Stimulated activated CD8-positive, alpha-beta memory T cell treated with anti-CD3 and anti-CD28 coated beads, Interleukin-4, amount 100 ng/mL, for 24 hours (primary cell): ENCODE data around the gene CCDC171.
"Not testable (repeated sequence)": the region's sequence is repeated elsewhere in the genome, so short reads cannot be mapped to it uniquely, and the experiment has no call there.

Experiments used
- DNase-seq: peaks from one replicate; pipeline ENCODE4 v3.0.0-alpha.2; 2020; ENCODE audit warnings: low read depth

The CCDC171 gene

GRCh38 chr9:15570769-15571168 lies 17.9 kb downstream of the CCDC171 start:
- DNase-seq = no peak

- no peak for DNase-seq
Measured at GRCh38 chr9:15572200-15572770, 19.4 kb downstream of the CCDC171 start.

- DNase-seq = no peak
Measured at GRCh38 chr9:15576350-15577050, 23.7 kb downstream of the CCDC171 start.

- DNase-seq = no peak
Measured at GRCh38 chr9:15578714-15579113, 25.9 kb downstream of the CCDC171 start.

- no peak for DNase-seq
Measured at GRCh38 chr9:15584379-15584778, 31.5 kb downstream of the CCDC171 start.

GRCh38 chr9:15592317-15592716 lies 39.5 kb downstream of the CCDC171 start:
- no peak for DNase-seq

- not testable (repeated sequence) for DNase-seq
Measured at GRCh38 chr9:15592940-15593339, 40.1 kb downstream of the CCDC171 start.

GRCh38 chr9:15600666-15601330 lies 48.0 kb downstream of the CCDC171 start:
- DNase-seq = not testable (repeated sequence)

- DNase-seq = no peak
Measured at GRCh38 chr9:15606643-15607472, 54.0 kb downstream of the CCDC171 start.

- DNase-seq = no peak
Measured at GRCh38 chr9:15612962-15613361, 60.1 kb downstream of the CCDC171 start.

- no peak for DNase-seq
Measured at GRCh38 chr9:15617782-15618181, 64.9 kb downstream of the CCDC171 start.

- DNase-seq = no peak
Measured at GRCh38 chr9:15618540-15619331, 65.9 kb downstream of the CCDC171 start.

- no peak for DNase-seq
Measured at GRCh38 chr9:15622318-15622971, 69.6 kb downstream of the CCDC171 start.

GRCh38 chr9:15635752-15636151 lies 82.9 kb downstream of the CCDC171 start:
- no peak for DNase-seq

- DNase-seq = no peak
Measured at GRCh38 chr9:15640121-15640520, 87.3 kb downstream of the CCDC171 start.

GRCh38 chr9:15641291-15641690 lies 88.4 kb downstream of the CCDC171 start:
- DNase-seq = no peak

- no peak for DNase-seq
Measured at GRCh38 chr9:15642369-15642962, 89.6 kb downstream of the CCDC171 start.

GRCh38 chr9:15670246-15670645 lies 117.4 kb downstream of the CCDC171 start:
- DNase-seq = no peak

GRCh38 chr9:15670894-15671293 lies 118.1 kb downstream of the CCDC171 start:
- DNase-seq = no peak

GRCh38 chr9:15693701-15694100 lies 140.9 kb downstream of the CCDC171 start:
- no peak for DNase-seq

- DNase-seq = no peak
Measured at GRCh38 chr9:15696979-15697378, 144.1 kb downstream of the CCDC171 start.
